Tibial nerve (tissue), 4 donors: ENCODE measurements around the gene EIF2B2. TPM values are rescaled to one million over a fixed set of nuclear protein-coding genes. Genes with fewer than 3 reads are reported as not detected.

Source experiments
- DNase-seq, 2 donors: peaks; one replicate each; pipeline ENCODE4 v3.0.0-alpha.2; 2019; ENCODE audit warnings: low spot score in 2 of 2
- H3K27ac ChIP-seq, 4 donors: fragments of 200-600 bp; sonication (generic) in 3 of 4; one replicate each; pipeline ENCODE4 v1.5.1; 2017 to 2019; ENCODE audit warnings: mild to moderate bottlenecking in 1 of 4
- H3K27me3 ChIP-seq, 2 donors: fragments of 200-600 bp; sonication (generic) in 1 of 2; one replicate each; pipeline versions ENCODE4 v1.5.1 to v1.6.0; 2017 to 2019
- H3K36me3 ChIP-seq, 3 donors: fragments of 200-600 bp; sonication (generic); one replicate each; pipeline ENCODE4 v1.5.1; 2018 to 2019
- H3K4me1 ChIP-seq, 4 donors: fragments of 200-600 bp; sonication (generic) in 3 of 4; one replicate each; pipeline ENCODE4 v1.5.1; 2017 to 2019
- H3K4me3 ChIP-seq, 4 donors: fragments of 200-600 bp; sonication (generic) in 3 of 4; one replicate each; pipeline ENCODE4 v1.5.1; 2017 to 2019; ENCODE audit warnings: mild to moderate bottlenecking in 1 of 4, moderate library complexity in 1 of 4
- H3K9me3 ChIP-seq, 4 donors: fragments of 200-600 bp; sonication (generic) in 3 of 4; one replicate each; pipeline ENCODE4 v1.5.1; 2017 to 2019
- EP300 ChIP-seq, 2 donors: sonication (generic); formaldehyde crosslinking; IDR thresholded peaks; one replicate each; pipeline ENCODE4 v1.6.1; 2017; ENCODE audit warnings: antibody characterized with exemption in 2 of 2, mild to moderate bottlenecking in 1 of 2
- POLR2A ChIP-seq, 2 donors: fragments of 450-650 bp; IDR thresholded peaks; one replicate each; pipeline ENCODE4 v1.6.1; 2017; ENCODE audit warnings: antibody characterized with exemption in 2 of 2, mild to moderate bottlenecking in 2 of 2, moderate library complexity in 2 of 2
- WGBS, 2 donors: methylation state at CpG; one replicate each; pipeline ENCODE4 v1.1.5; 2018; 5-methylcytosine and 5-hydroxymethylcytosine counted together
- total RNA-seq, 4 donors: library from RNA; depleted of rRNA; stranded (reverse); fragments of >200 nt; gene quantifications; one replicate each; pipeline ENCODE4 v1.1.0, GENCODE V29; 2016
- TF ChIP-seq, protein P1 (sequence below), 5 experiments: fragments of 200-600 bp in 3 of 5; fragments of 450-650 bp in 2 of 5; sonication (generic) in 3 of 5; IDR thresholded peaks; one replicate each; pipeline ENCODE4 v1.5.1; 2016 to 2019; ENCODE audit warnings: antibody characterized with exemption in 5 of 5, mild to moderate bottlenecking in 3 of 5, moderate library complexity in 2 of 5

EIF2B2 gene
- total RNA-seq, 4 donors from 2014 or later = 26.1 to 44.9 (median 36.1) TPM

DNA sequence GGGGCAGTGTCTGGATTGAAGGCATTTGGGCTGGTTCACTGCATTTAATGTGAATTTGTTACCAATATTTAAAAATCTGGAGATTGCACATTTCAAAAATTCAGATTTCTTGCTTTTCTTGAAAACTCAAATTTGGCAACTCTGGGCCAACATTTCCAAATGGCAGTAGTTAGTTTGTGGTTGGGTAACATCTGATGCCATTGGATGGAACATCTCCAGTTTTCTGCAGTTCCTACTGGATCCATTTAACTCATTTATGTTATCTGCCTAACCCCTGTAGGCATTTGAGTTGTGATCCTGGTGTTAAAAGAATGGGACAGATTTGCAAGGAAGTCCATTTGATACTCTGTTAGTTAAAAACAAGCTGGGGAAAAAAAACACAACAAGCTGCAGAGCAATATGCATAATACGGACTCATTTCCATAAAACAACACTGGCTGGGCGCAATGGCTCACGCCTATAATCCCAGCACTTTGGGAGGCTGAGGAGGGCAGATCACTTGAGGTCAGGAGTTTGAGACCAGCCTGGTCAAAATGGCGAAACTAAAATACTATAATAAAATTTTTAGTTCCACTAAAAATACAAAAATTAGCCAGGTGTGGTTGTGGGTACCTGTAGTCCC lies 7.9 kb downstream of the EIF2B2 start:
- no peak for DNase-seq
- TF ChIP-seq EP300 (IDR thresholded peaks at IDR 0.05) = no peak
- TF ChIP-seq, protein P1, sequence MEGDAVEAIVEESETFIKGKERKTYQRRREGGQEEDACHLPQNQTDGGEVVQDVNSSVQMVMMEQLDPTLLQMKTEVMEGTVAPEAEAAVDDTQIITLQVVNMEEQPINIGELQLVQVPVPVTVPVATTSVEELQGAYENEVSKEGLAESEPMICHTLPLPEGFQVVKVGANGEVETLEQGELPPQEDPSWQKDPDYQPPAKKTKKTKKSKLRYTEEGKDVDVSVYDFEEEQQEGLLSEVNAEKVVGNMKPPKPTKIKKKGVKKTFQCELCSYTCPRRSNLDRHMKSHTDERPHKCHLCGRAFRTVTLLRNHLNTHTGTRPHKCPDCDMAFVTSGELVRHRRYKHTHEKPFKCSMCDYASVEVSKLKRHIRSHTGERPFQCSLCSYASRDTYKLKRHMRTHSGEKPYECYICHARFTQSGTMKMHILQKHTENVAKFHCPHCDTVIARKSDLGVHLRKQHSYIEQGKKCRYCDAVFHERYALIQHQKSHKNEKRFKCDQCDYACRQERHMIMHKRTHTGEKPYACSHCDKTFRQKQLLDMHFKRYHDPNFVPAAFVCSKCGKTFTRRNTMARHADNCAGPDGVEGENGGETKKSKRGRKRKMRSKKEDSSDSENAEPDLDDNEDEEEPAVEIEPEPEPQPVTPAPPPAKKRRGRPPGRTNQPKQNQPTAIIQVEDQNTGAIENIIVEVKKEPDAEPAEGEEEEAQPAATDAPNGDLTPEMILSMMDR (IDR thresholded peaks at IDR 0.05) = no peak
- no peak for TF ChIP-seq POLR2A (IDR thresholded peaks at IDR 0.05)
- H3K36me3 ChIP-seq = peaks cover 0 to 83% (median 16%) of the 10 kb centered on the region in 3 donors
- 82 to 91% methylated on average over 4 of the region's 4 CpGs for WGBS, 2 donors
- H3K4me3 ChIP-seq = no peak overlapping the region
- peak overlapping the region in 2 of 4 donors; percentile 59 to 80 for H3K27ac ChIP-seq
- no peaks in the 10 kb centered on the region for H3K9me3 ChIP-seq
- peaks cover 0 to 22% (median 6%) of the 10 kb centered on the region in 4 donors for H3K4me1 ChIP-seq
- no peaks in the 10 kb centered on the region for H3K27me3 ChIP-seq

DNA sequence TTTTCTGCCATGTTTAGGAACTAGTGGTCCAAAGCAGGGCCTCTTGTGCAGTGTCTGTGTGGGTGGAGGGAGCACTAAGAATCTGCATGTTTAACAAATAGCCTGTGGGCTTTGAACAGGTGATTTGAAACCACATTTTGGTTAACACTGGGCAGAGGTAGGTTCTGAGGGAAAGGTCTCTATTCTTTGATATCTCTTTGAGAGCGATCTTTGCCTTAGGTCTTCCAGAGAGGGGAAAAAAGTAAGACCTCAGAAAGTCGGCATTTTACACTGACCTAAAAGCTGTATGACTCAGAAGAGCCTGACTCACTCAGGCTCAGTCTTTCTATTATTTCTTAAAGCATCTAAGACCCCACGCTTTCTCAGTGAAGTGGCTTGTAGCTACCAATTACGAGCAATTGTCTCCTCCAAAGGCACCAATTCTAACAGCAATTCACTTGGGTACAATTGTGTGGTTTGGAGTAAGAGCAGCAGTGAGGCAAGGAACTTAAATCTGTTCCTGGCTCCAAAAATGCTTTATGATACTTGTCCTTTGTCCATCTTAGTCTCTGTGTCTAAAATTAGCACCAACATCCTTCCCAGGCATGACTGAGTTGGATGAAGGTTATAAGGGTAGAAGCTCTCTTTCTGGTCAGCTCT lies 8.8 kb downstream of the EIF2B2 start:
- peaks cover 0 to 83% (median 16%) of the 10 kb centered on the region in 3 donors for H3K36me3 ChIP-seq
- 29 to 31% methylated on average over 4 of the region's 4 CpGs for whole genome bisulfite sequencing, 2 donors
- DNase-seq = no peak
- no peaks in the 10 kb centered on the region for H3K9me3 ChIP-seq
- no peak overlapping the region for H3K4me3 ChIP-seq
- no peaks in the 10 kb centered on the region for H3K27me3 ChIP-seq
- H3K27ac ChIP-seq = peak overlapping the region in 3 of 4 donors; percentile 43 to 80 (median 59)
- TF ChIP-seq, protein P1 (IDR thresholded peaks at IDR 0.05) = no peak
- peak in 1 of 2 donors; percentile 39 for TF ChIP-seq EP300 (IDR thresholded peaks at IDR 0.05)
- peaks cover 0 to 20% (median 6%) of the 10 kb centered on the region in 4 donors for H3K4me1 ChIP-seq

DNA sequence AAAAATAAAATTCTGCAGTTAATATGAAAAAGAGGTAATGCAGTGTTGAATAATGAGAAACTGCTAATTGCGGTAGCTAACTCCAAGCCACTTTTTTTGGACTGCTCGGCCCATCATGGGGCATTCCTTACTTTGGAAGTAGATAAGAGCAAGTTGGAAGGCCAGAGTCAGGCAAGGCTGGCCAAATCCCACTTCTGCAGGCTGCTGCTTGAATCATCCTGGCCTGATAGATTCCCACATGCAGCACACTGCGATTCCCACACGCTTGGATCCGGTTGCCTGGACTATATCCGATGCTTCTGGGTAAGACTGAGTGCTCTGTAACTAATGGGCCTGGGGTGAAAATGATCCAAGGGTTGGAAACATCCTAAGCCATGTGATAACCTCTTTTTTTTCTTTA lies 10.6 kb downstream of the EIF2B2 start:
- Histone ChIP-seq H3K27me3 (no peaks in the 10 kb centered on the region), H3K9me3 (no peaks in the 10 kb centered on the region), H3K4me1 (peaks cover 0 to 20% (median 6%) of the 10 kb centered on the region in 4 donors), H3K4me3 (no peak overlapping the region), H3K36me3 (peaks cover 7 to 83% (median 20%) of the 10 kb centered on the region in 3 donors), H3K27ac (peak overlapping the region in 1 of 4 donors; percentile 43)
- DNase-seq = no peak
- TF ChIP-seq, protein P1 (IDR thresholded peaks at IDR 0.05) = no peak
- TF ChIP-seq POLR2A (IDR thresholded peaks at IDR 0.05) (no peak), EP300 (IDR thresholded peaks at IDR 0.05) (no peak)
- 85 to 90% methylated on average over 6 of the region's 6 CpGs for WGBS, 2 donors

DNA sequence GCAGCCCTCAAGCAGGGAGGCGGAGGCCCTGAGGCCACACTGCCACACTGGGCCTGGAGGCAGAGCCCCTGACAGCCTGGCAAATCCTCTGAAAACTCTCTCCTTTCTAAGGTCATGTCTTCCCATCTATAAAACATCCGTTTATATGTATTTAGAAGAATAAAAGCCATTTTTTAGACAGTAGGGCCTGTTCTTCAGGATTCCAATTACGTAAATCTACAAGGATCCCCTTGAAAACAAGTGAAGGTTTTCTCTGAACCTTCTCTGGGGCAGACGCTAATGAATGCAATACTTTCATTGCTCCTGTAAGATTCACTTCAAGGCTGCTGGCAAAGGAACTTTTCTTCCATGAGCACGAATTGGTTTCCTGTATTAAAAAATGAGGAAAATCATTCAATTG lies 12.8 kb downstream of the EIF2B2 start:
- H3K27ac ChIP-seq = peak overlapping the region in 1 of 4 donors; percentile 43
- H3K36me3 ChIP-seq = peaks cover 9 to 83% (median 23%) of the 10 kb centered on the region in 3 donors
- peaks cover 0 to 20% (median 5%) of the 10 kb centered on the region in 4 donors for H3K4me1 ChIP-seq
- H3K27me3 ChIP-seq = no peaks in the 10 kb centered on the region
- H3K4me3 ChIP-seq = no peak overlapping the region
- H3K9me3 ChIP-seq = no peaks in the 10 kb centered on the region
- TF ChIP-seq EP300 (IDR thresholded peaks at IDR 0.05) (no peak), POLR2A (IDR thresholded peaks at IDR 0.05) (no peak)
- TF ChIP-seq, protein P1 (IDR thresholded peaks at IDR 0.05) = no peak
- no peak for DNase-seq
- WGBS, 2 donors = 57 to 65% methylated on average over 5 of the region's 5 CpGs

DNA sequence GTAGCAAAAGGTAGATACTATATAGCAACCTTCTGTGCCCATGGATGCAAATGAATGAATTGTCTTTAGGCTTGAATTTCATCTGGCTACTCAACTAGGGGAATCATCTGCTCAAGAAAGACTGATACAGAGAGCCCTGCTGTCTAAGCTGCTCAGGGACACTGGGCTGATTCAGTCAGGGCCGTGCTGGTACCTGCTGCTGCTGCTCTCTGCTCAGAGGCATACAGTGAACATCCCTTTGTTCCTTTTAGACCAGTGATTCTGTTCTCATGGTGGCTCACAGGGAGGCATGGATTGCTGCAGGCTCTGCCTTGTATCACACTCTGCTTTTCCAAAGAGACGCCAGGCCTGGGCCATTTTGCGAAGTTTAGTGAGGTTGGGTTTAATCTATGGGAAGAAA lies 14.1 kb downstream of the EIF2B2 start:
- 74 to 75% methylated on average over 3 of the region's 3 CpGs for WGBS, 2 donors
- DNase-seq = no peak

More for the DNA sequence above, 14.1 kb downstream of the EIF2B2 start:
- no peaks in the 10 kb centered on the region for H3K9me3 ChIP-seq
- H3K4me1 ChIP-seq = peaks cover 0 to 7% (median 0%) of the 10 kb centered on the region in 4 donors
- H3K27me3 ChIP-seq = no peaks in the 10 kb centered on the region
- peaks cover 9 to 95% (median 27%) of the 10 kb centered on the region in 3 donors for H3K36me3 ChIP-seq
- H3K27ac ChIP-seq = no peak overlapping the region
- no peak overlapping the region for H3K4me3 ChIP-seq
- no peak for TF ChIP-seq EP300 (IDR thresholded peaks at IDR 0.05)
- TF ChIP-seq, protein P1 (IDR thresholded peaks at IDR 0.05) = no peak
- no peak for TF ChIP-seq POLR2A (IDR thresholded peaks at IDR 0.05)
